ENCODE data around the gene ILRUN. TPM values are rescaled to one million over a fixed set of nuclear protein-coding genes. Genes with fewer than 3 reads are reported as not detected.

The ILRUN gene
- total RNA-seq: 34.1 and 37.7 TPM in 2 replicates

GRCh38 chr6:34696739-34697543 lies at the start of gene ILRUN:
TSS of gene ILRUN (minus strand) at chr6:34696767. CDS start at chr6:34696603, 164 bp downstream.

Other genes with a start within 250 kb of the ILRUN start
- not detected in 2 replicates for gene PACSIN1, start 230.7 kb downstream of the ILRUN start, total RNA-seq
- 21.0 and 23.6 TPM in 2 replicates for gene SPDEF, start 140.4 kb downstream of the ILRUN start, total RNA-seq
- 136 and 169 TPM in 2 replicates for gene SNRPC, start 60.7 kb upstream of the ILRUN start, total RNA-seq
- 3.3 and 5.6 TPM in 2 replicates for gene BLTP3A, start 95.3 kb upstream of the ILRUN start, total RNA-seq
- 25.2 and 26.4 TPM in 2 replicates for gene TAF11, start 191.3 kb upstream of the ILRUN start, total RNA-seq
- 16.3 and 18.5 TPM in 2 replicates for gene ANKS1A, start 192.5 kb upstream of the ILRUN start, total RNA-seq